ENCODE measurements around the gene SRGAP1. TPM values are rescaled to one million over a fixed set of nuclear protein-coding genes. Genes with fewer than 3 reads are reported as not detected.
"Not testable (repeated sequence)": the region's sequence is repeated elsewhere in the genome, so short reads cannot be mapped to it uniquely, and the experiment has no call there.

SRGAP1 gene
- total and polyA plus RNA-seq, 8 donors = 2.5 to 13.3 (median 7.5) TPM

DNA sequence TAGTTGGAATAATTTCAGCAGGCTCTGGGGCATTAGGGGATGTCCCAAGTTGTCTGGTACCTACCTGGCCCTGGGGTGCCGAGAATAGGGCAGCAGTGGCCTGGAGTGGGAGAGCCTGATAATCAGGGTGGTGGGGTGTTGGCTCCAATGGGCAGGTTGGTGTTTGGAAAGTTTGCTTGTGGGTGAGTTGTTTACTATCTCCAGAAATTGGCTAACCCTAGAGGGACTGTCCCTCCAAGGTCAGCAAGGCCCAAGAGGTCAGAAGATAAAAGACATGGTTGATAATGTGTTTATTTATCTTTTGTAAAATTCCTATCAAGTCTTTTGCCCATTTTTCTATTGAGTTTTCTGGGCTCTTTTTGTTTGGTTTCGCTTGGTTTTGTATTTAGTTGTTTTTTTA, 272.5 kb downstream of the SRGAP1 start:
- Histone ChIP-seq H3K4me3 (no peak overlapping the region), H3K27me3 (no peaks in the 10 kb centered on the region), H3K9me3 (no peaks in the 10 kb centered on the region), H3K27ac (no peak overlapping the region), H3K4me1 (no peaks in the 10 kb centered on the region), H3K36me3 (peaks cover 0 to 8% (median 0%) of the 10 kb centered on the region in 3 donors)
- ATAC-seq (no peak), DNase-seq (no peak), FAIRE-seq (no peak)
- intact Hi-C loops (cut with DNase I) = no loop called here
- WGBS, 2 donors = 87 to 91% methylated on average over 2 of the region's 2 CpGs
- TF ChIP-seq, protein P1, sequence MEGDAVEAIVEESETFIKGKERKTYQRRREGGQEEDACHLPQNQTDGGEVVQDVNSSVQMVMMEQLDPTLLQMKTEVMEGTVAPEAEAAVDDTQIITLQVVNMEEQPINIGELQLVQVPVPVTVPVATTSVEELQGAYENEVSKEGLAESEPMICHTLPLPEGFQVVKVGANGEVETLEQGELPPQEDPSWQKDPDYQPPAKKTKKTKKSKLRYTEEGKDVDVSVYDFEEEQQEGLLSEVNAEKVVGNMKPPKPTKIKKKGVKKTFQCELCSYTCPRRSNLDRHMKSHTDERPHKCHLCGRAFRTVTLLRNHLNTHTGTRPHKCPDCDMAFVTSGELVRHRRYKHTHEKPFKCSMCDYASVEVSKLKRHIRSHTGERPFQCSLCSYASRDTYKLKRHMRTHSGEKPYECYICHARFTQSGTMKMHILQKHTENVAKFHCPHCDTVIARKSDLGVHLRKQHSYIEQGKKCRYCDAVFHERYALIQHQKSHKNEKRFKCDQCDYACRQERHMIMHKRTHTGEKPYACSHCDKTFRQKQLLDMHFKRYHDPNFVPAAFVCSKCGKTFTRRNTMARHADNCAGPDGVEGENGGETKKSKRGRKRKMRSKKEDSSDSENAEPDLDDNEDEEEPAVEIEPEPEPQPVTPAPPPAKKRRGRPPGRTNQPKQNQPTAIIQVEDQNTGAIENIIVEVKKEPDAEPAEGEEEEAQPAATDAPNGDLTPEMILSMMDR (IDR thresholded peaks at IDR 0.05) = no peak

DNA sequence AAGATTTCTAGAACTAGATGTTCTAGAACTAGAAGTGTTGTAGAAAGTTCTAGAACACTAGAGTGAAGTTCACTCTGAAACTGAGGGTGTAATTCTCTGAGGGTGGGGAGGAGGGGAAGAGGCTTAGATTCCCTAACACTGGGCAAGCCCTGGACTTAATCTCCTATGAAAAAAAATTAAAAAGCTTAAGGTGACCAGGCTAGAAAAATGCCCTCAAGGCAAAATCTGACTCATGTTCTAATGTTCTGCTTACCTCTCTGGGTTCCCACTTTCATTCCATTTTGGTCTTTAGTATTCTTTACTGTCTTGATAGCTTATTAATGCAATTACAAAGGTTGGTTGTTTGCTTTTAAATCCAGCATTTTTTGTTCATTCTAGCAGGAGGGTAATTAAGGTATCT, 276.1 kb downstream of the SRGAP1 start:
- Histone ChIP-seq H3K4me3 (no peak overlapping the region), H3K27ac (no peak overlapping the region), H3K9me3 (no peaks in the 10 kb centered on the region), H3K36me3 (peaks cover 0 to 2% (median 0%) of the 10 kb centered on the region in 3 donors), H3K27me3 (no peaks in the 10 kb centered on the region), H3K4me1 (peaks cover 0 to 3% (median 1%) of the 10 kb centered on the region in 3 donors)
- no peak for FAIRE-seq
- TF ChIP-seq, protein P1 (IDR thresholded peaks at IDR 0.05) = no peak
- intact Hi-C loops (cut with DNase I) = no loop called here
- no peak for DNase-seq
- no peak for ATAC-seq

DNA sequence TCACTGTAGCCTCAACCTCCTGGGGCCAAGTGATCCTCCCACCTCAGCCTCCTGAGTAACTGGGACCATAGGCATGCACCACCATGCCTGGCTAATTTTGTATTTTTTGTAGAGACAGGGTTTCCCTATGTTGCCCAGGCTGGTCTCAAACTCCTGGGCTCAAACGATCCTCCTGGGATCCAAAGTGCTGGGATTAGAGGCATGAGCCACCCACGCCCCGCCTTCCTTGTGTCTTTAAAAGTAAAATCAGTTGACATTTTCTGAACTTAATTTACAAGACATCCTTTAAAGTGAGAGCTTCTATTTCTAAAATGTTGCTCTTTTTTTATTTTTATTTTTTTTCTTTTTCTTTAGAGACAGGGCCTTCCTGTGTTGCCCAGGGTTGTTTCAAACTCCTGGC, 276.6 kb downstream of the SRGAP1 start:
- H3K9me3 ChIP-seq; H3K27ac ChIP-seq; H3K4me3 ChIP-seq; DNase-seq; H3K4me1 ChIP-seq; H3K27me3 ChIP-seq; intact Hi-C loops (cut with DNase I); ATAC-seq; H3K36me3 ChIP-seq; FAIRE-seq: not testable (repeated sequence)
- WGBS, 2 donors = 96% methylated on average over 3 of the region's 3 CpGs

DNA sequence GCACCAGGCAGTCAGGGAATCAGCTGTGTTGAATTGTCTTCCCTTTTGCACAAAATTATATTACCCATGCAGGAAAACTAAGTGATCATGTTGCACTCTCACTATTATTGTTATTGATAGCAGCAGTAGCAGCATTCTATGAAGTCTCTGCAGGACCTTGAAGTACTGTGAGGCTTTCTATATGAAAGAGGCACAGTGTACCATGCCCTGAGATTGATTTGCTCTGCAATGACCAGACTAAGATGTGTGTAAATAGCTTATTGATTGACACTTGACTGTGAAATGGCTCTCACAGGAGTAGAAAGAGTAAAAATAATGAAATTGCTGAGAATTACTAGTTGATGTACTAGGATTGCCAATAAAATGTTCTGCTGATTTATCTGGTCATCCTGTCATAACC, 277.7 kb downstream of the SRGAP1 start:
- Histone ChIP-seq H3K4me3 (no peak overlapping the region), H3K9me3 (no peaks in the 10 kb centered on the region), H3K27ac (no peak overlapping the region), H3K4me1 (peaks cover 4 to 5% (median 4%) of the 10 kb centered on the region in 3 donors), H3K27me3 (no peaks in the 10 kb centered on the region), H3K36me3 (no peaks in the 10 kb centered on the region)
- no peak for ATAC-seq
- DNase-seq = no peak
- intact Hi-C loops (cut with DNase I) = no loop called here
- no peak for FAIRE-seq
- TF ChIP-seq, protein P1 (IDR thresholded peaks at IDR 0.05) = no peak

DNA sequence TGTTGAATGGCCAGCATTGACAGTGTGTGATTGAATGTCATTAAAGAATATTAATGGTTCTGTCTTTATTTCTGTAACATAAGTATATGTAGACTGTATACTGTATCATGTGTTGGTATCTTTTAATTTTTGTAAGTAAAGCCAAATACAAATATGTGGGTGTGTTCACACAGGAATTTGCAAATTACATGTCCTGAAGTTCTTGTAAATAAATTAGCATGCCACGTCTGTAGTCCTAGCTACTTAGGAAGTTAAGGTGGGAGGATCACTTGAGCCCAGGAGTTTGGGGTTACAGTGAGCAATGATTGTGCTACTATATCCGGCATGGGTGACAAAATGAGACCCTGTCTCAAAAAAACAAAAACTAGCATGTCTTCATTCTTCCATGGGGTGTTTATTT, 278.5 kb downstream of the SRGAP1 start:
- intact Hi-C loops (cut with DNase I) = no loop called here
- no peak for ATAC-seq
- peaks cover 4 to 5% (median 4%) of the 10 kb centered on the region in 3 donors for H3K4me1 ChIP-seq
- FAIRE-seq = no peak
- no peaks in the 10 kb centered on the region for H3K27me3 ChIP-seq
- TF ChIP-seq, protein P1 (IDR thresholded peaks at IDR 0.05) = no peak
- no peak overlapping the region for H3K27ac ChIP-seq
- 95 to 98% methylated on average over 2 of the region's 2 CpGs for WGBS, 2 donors
- peaks cover 0 to 6% (median 0%) of the 10 kb centered on the region in 3 donors for H3K36me3 ChIP-seq
- no peaks in the 10 kb centered on the region for H3K9me3 ChIP-seq
- no peak for DNase-seq
- H3K4me3 ChIP-seq = no peak overlapping the region

DNA sequence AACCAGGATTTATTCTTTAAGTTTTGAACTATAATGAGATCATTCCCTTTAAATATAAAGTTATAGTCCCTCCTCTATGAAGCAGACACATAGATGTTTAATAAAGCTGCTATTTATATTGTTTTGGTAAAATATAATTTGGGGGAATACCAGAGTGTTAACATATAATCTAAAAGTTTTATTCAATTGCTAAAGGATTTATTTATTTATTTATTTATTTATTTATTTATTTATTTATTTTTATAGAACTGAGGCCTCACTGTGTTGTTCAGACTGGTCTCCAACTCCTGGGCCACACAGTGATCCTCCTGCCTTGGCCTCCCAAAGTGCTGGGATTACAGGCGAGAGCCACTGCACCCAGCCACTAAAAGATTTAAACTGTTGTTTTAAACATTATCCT, 278.9 kb downstream of the SRGAP1 start:
- Histone ChIP-seq H3K4me1 (peaks cover 4 to 5% (median 4%) of the 10 kb centered on the region in 3 donors), H3K4me3 (no peak overlapping the region), H3K27ac (no peak overlapping the region), H3K9me3 (no peaks in the 10 kb centered on the region), H3K27me3 (no peaks in the 10 kb centered on the region), H3K36me3 (peaks cover 0 to 10% (median 0%) of the 10 kb centered on the region in 3 donors)
- TF ChIP-seq, protein P1 (IDR thresholded peaks at IDR 0.05) = no peak
- FAIRE-seq (no peak), DNase-seq (no peak), ATAC-seq (no peak)
- WGBS, 2 donors = 84 to 100% methylated on average over 1 of the region's 1 CpG
- intact Hi-C loops (cut with DNase I) = no loop called here
